Gastrocnemius medialis (tissue), 4 donors: ENCODE measurements around the gene AREL1. TPM values are rescaled to one million over a fixed set of nuclear protein-coding genes. Genes with fewer than 3 reads are reported as not detected.

Experiments
- ATAC-seq, 2 donors: fragments of 150-250 bp; one replicate each; pipeline ENCODE4 v1.9.1; 2016
- DNase-seq, 2 donors: peaks; one replicate each; pipeline ENCODE4 v3.0.0-alpha.2; 2019
- H3K27ac ChIP-seq, 4 donors: fragments of 200-600 bp; sonication (generic); 1 replicate in 1 of 4; 2 replicates in 3 of 4; pipeline ENCODE4 v1.5.1; 2016 to 2018; ENCODE audit warnings: mild to moderate bottlenecking in 2 of 4, moderate library complexity in 1 of 4
- H3K27me3 ChIP-seq, 3 donors: fragments of 200-600 bp; sonication (generic) in 2 of 3; 1 replicate in 1 of 3; 2 replicates in 2 of 3; pipeline versions ENCODE4 v1.5.1 to v1.6.0; 2016 to 2019; ENCODE audit warnings: mild to moderate bottlenecking in 1 of 3, moderate library complexity in 1 of 3
- H3K36me3 ChIP-seq, 2 donors: fragments of 200-600 bp; sonication (generic) in 1 of 2; one replicate each; pipeline ENCODE4 v1.5.1; 2017 to 2018
- H3K4me1 ChIP-seq, 2 donors: fragments of 200-600 bp; sonication (generic) in 1 of 2; one replicate each; pipeline ENCODE4 v1.5.1; 2016 to 2017; ENCODE audit warnings: mild to moderate bottlenecking in 2 of 2
- H3K4me3 ChIP-seq, 4 donors: fragments of 200-600 bp; sonication (generic) in 3 of 4; 1 replicate in 1 of 4; 2 replicates in 3 of 4; pipeline ENCODE4 v1.5.1; 2016 to 2019; ENCODE audit warnings: mild to moderate bottlenecking in 2 of 4
- H3K9me3 ChIP-seq, 3 donors: fragments of 200-600 bp; sonication (generic) in 2 of 3; 1 replicate in 1 of 3; 2 replicates in 2 of 3; pipeline ENCODE4 v1.5.1; 2016 to 2019
- CTCF ChIP-seq, 5 experiments: fragments of 450-650 bp in 3 of 5; fragments of 200-600 bp in 2 of 5; sonication (generic) in 2 of 5; IDR thresholded peaks in 4 of 5; conservative IDR thresholded peaks in 1 of 5; 1 replicate in 4 of 5; 2 replicates in 1 of 5; pipeline ENCODE4 v1.5.1; 2016 to 2019; ENCODE audit warnings: antibody characterized with exemption in 5 of 5, mild to moderate bottlenecking in 3 of 5, moderate library complexity in 3 of 5
- POLR2A ChIP-seq, 2 donors: fragments of 450-650 bp; IDR thresholded peaks; one replicate each; pipeline ENCODE4 v1.6.1; 2017; ENCODE audit warnings: antibody characterized with exemption in 2 of 2, mild to moderate bottlenecking in 2 of 2, moderate library complexity in 2 of 2
- in situ Hi-C, 4 donors: fragments of 200-750 bp; cut with MboI; loops; one replicate each; pipeline versions ENCODE4 v1.15.0 to v1.8.0; 2017; ENCODE audit warnings: low sequenced_read_pairs in 4 of 4
- intact Hi-C: fragments of 100-400 bp; cut with DNase I; formaldehyde crosslinking; loops from one replicate; pipeline ENCODE4 v1.15.1; 2023; ENCODE audit warnings: low total_unique reads
- total RNA-seq, 4 donors: library from RNA; depleted of rRNA; stranded (reverse); fragments of >200 nt; gene quantifications; one replicate each; pipeline versions ENCODE4 v1.1.0 to v1.2.3, GENCODE V29; 2016

AREL1 gene
- total RNA-seq, 4 donors from 2014 or later = 14.7 to 30.1 (median 22.1) TPM

- ATAC-seq (no peak), DNase-seq (no peak)
- Histone ChIP-seq H3K9me3 (no peaks in the 10 kb centered on the region), H3K4me1 (peaks cover 10 to 14% of the 10 kb centered on the region in 2 donors), H3K36me3 (no peaks in the 10 kb centered on the region), H3K27ac (peak overlapping the region in 1 of 4 donors; percentile 24), H3K4me3 (no peak overlapping the region), H3K27me3 (peaks cover 0 to 6% (median 0%) of the 10 kb centered on the region in 3 donors)
- intact Hi-C loops (no loop called here), in situ Hi-C loops (no loop called here)
- no peak for TF ChIP-seq CTCF (IDR thresholded peaks at IDR 0.05 in 4 of 5, conservative IDR thresholded peaks at IDR 0.05 in 1 of 5)
- TF ChIP-seq POLR2A (IDR thresholded peaks at IDR 0.05) = no peak
These were observed 67.6 kb downstream of the AREL1 start for GRCh38 chr14:74645244-74645643.

- ATAC-seq = peak; percentile 28 to 57
These were observed 71.1 kb downstream of the AREL1 start for GRCh38 chr14:74641601-74642391.

GRCh38 chr14:74638966-74639365, 73.9 kb downstream of the AREL1 start:
- Histone ChIP-seq H3K4me3 (no peak overlapping the region), H3K4me1 (peaks cover 9 to 10% of the 10 kb centered on the region in 2 donors), H3K27ac (peak overlapping the region; percentile 31 to 52 (median 46)), H3K36me3 (no peaks in the 10 kb centered on the region), H3K9me3 (no peaks in the 10 kb centered on the region), H3K27me3 (no peaks in the 10 kb centered on the region)
- intact Hi-C loops = no loop called here
- in situ Hi-C loops = no loop called here
- ATAC-seq (peak; percentile 60 to 67), DNase-seq (no peak)
- TF ChIP-seq CTCF (IDR thresholded peaks at IDR 0.05 in 4 of 5, conservative IDR thresholded peaks at IDR 0.05 in 1 of 5) (no peak), POLR2A (IDR thresholded peaks at IDR 0.05) (no peak)

More at GRCh38 chr14:74641601-74642391, 71.1 kb downstream of the AREL1 start:
- H3K27ac ChIP-seq = peak overlapping the region; percentile 2 to 52 (median 36)
- in situ Hi-C loops (no loop called here), intact Hi-C loops (no loop called here)
- H3K4me1 ChIP-seq = peaks cover 10 to 14% of the 10 kb centered on the region in 2 donors
- no peak overlapping the region for H3K4me3 ChIP-seq
- TF ChIP-seq CTCF (IDR thresholded peaks at IDR 0.05 in 4 of 5, conservative IDR thresholded peaks at IDR 0.05 in 1 of 5) = no peak
- no peak for TF ChIP-seq POLR2A (IDR thresholded peaks at IDR 0.05)
- no peaks in the 10 kb centered on the region for H3K36me3 ChIP-seq
- DNase-seq = peak in 1 of 2 donors; percentile 50
- H3K27me3 ChIP-seq = peaks cover 0 to 6% (median 0%) of the 10 kb centered on the region in 3 donors
- no peaks in the 10 kb centered on the region for H3K9me3 ChIP-seq

GRCh38 chr14:74638066-74638465, 74.8 kb downstream of the AREL1 start:
- H3K27ac ChIP-seq = peak overlapping the region; percentile 1 to 52 (median 46)
- no peaks in the 10 kb centered on the region for H3K27me3 ChIP-seq
- intact Hi-C loops = no loop called here
- no peaks in the 10 kb centered on the region for H3K36me3 ChIP-seq
- TF ChIP-seq POLR2A (IDR thresholded peaks at IDR 0.05) = no peak
- no peak for TF ChIP-seq CTCF (IDR thresholded peaks at IDR 0.05 in 4 of 5, conservative IDR thresholded peaks at IDR 0.05 in 1 of 5)
- peaks cover 9 to 10% of the 10 kb centered on the region in 2 donors for H3K4me1 ChIP-seq
- no peak for ATAC-seq
- no peak overlapping the region for H3K4me3 ChIP-seq
- no peak for DNase-seq
- in situ Hi-C loops = no loop called here
- no peaks in the 10 kb centered on the region for H3K9me3 ChIP-seq
